MCF 10A (cell line): ENCODE data around the gene ARL8B. TPM values are rescaled to one million over a fixed set of nuclear protein-coding genes. Genes with fewer than 3 reads are reported as not detected.
A peak's percentile ranks its signal among the peaks of the same experiment; 100 is the strongest.

ENCODE experiments used
- BruUV-seq: library from RNA; stranded (reverse); fragments of 400-500 nt; replicated peaks from 2 replicates; lab custom pipeline; 2021; lab: Mats Ljungman, UMichigan
- CTCF ChIA-PET: fragments of 300-600 bp; sonication (Branson Sonifier 250); formaldehyde crosslinking; extraction: SDS; loops from one replicate; lab custom pipeline; 2021; ENCODE audit warnings: antibody characterized with exemption, inconsistent platforms; lab: Yijun Ruan, JAX
- POLR2A ChIA-PET: fragments of 300-600, 350-650 bp; sonication (Branson Sonifier 250); formaldehyde crosslinking; extraction: SDS; loops from one replicate; lab custom pipeline; 2020; ENCODE audit warnings: antibody characterized with exemption, inconsistent platforms; lab: Yijun Ruan, JAX
- DNase-seq: peaks from one replicate; pipeline ENCODE4 v3.0.0-alpha.2; 2018; ENCODE audit not compliant: unreplicated experiment
- H3K27ac Mint-ChIP-seq: one replicate; pipeline ENCODE4 v1.8.0; 2022; ENCODE audit warnings: mild to moderate bottlenecking, low read depth, mixed read lengths; ENCODE audit not compliant: unreplicated experiment
- H3K27me3 Mint-ChIP-seq: one replicate; pipeline ENCODE4 v1.8.0; 2022; ENCODE audit warnings: mixed read lengths; ENCODE audit not compliant: insufficient read depth, unreplicated experiment
- H3K36me3 Mint-ChIP-seq: one replicate; pipeline ENCODE4 v1.8.0; 2022; ENCODE audit warnings: mild to moderate bottlenecking, moderate library complexity, mixed read lengths; ENCODE audit not compliant: insufficient read depth, unreplicated experiment
- H3K4me1 Mint-ChIP-seq: one replicate; pipeline ENCODE4 v1.8.0; 2022; ENCODE audit warnings: mixed read lengths; ENCODE audit not compliant: insufficient read depth, unreplicated experiment
- H3K4me3 Mint-ChIP-seq: one replicate; pipeline ENCODE4 v1.8.0; 2022; ENCODE audit warnings: mild to moderate bottlenecking, moderate library complexity, mixed read lengths; ENCODE audit not compliant: unreplicated experiment
- H3K9me3 Mint-ChIP-seq: one replicate; pipeline ENCODE4 v1.8.0; 2022; ENCODE audit warnings: mixed read lengths; ENCODE audit not compliant: unreplicated experiment
- CTCF ChIP-seq: fragments of 200-600 bp; IDR thresholded peaks from one replicate; pipeline ENCODE4 v1.8.0; 2022; ENCODE audit warnings: antibody characterized with exemption, mild to moderate bottlenecking; ENCODE audit not compliant: unreplicated experiment
- intact Hi-C: fragments of 100-400 bp; cut with micrococcal nuclease; formaldehyde crosslinking; loops from 2 replicates; pipeline ENCODE4 v1.14.1; 2022
- total RNA-seq: library from RNA; stranded (reverse); gene quantifications from 2 replicates; pipeline ENCODE4 v1.2.3, GENCODE V29; 2022

The ARL8B gene
- total RNA-seq, 1 experiment from 2014 or later, result 53.6 TPM

GRCh38 chr3:5186858-5187155, 64.7 kb downstream of the ARL8B start:
- TF ChIP-seq CTCF, result no peak
- peak; percentile 24 for DNase-seq
- Mint-ChIP-seq H3K27ac (peak overlapping the region; percentile 95), H3K4me3 (peak overlapping the region; percentile 70), H3K36me3 (peaks cover 48% of the 10 kb centered on the region), H3K27me3 (no peaks in the 10 kb centered on the region), H3K4me1 (peaks cover 19% of the 10 kb centered on the region), H3K9me3 (no peaks in the 10 kb centered on the region)
- intact Hi-C loops, result loop anchor here (5.0 to 10.0 kb wide), 3 partner anchors 65 to 475 kb away; partner anchors contain the start of gene ARL8B
- POLR2A ChIA-PET, result interaction anchor here (0.7 to 8.4 kb wide), 10 partner anchors 9 to 115 kb away, joined by 3 to 115 read pairs (median 14); partner anchors contain the start of gene ARL8B
- TSS peak; percentile 88 for BruUV-seq
- CTCF ChIA-PET, result interaction anchor here (0.6 to 2.6 kb wide), 5 partner anchors 10 to 521 kb away, joined by 3 to 14 read pairs (median 3); no protein-coding TSS in a partner anchor

GRCh38 chr3:5187156-5187919, 65.2 kb downstream of the ARL8B start, which contains the start of gene EDEM1:
Gene EDEM1, plus strand, starts transcription at chr3:5187707. Its CDS starts 99 bp downstream, at chr3:5187806.
- POLR2A ChIA-PET, result interaction anchor here (0.7 to 8.4 kb wide), 14 partner anchors 9 to 476 kb away, joined by 3 to 115 read pairs (median 8); partner anchors contain the start of gene ARL8B

GRCh38 chr3:5187920-5188418, 65.9 kb downstream of the ARL8B start:
- no TSS peak for BruUV-seq
- CTCF ChIA-PET, result interaction anchor here (2.1 to 2.5 kb wide), 2 partner anchors 10 to 65 kb away, joined by 12 to 13 read pairs; no protein-coding TSS in a partner anchor
- no peak for TF ChIP-seq CTCF
- peak overlapping the region; percentile 70 for H3K4me3 Mint-ChIP-seq
- peak overlapping the region; percentile 95 for H3K27ac Mint-ChIP-seq
- H3K36me3 Mint-ChIP-seq, result peaks cover 40% of the 10 kb centered on the region
- peaks cover 31% of the 10 kb centered on the region for H3K4me1 Mint-ChIP-seq
- intact Hi-C loops, result loop anchor here (2.0 to 10.0 kb wide), 4 partner anchors 51 to 476 kb away; partner anchors contain the start of gene ARL8B
- H3K9me3 Mint-ChIP-seq, result no peaks in the 10 kb centered on the region
- POLR2A ChIA-PET, result interaction anchor here (0.6 to 8.4 kb wide), 11 partner anchors 8 to 770 kb away, joined by 3 to 115 read pairs (median 8); partner anchors contain the start of gene ARL8B
- H3K27me3 Mint-ChIP-seq, result no peaks in the 10 kb centered on the region
- peak; percentile 38 for DNase-seq

More at GRCh38 chr3:5187156-5187919, 65.2 kb downstream of the ARL8B start, which contains the start of gene EDEM1:
- no TSS peak for BruUV-seq
- intact Hi-C loops, result loop anchor here (5.0 to 10.0 kb wide), 3 partner anchors 65 to 475 kb away; partner anchors contain the start of gene ARL8B
- Mint-ChIP-seq H3K9me3 (no peaks in the 10 kb centered on the region), H3K27ac (peak within 1 kb of the TSS; percentile 95), H3K4me1 (peaks cover 24% of the 10 kb centered on the region), H3K36me3 (peaks cover 45% of the 10 kb centered on the region), H3K4me3 (peak within 1 kb of the TSS; percentile 70), H3K27me3 (no peaks in the 10 kb centered on the region)
- TF ChIP-seq CTCF, result no peak
- peak; percentile 95 for DNase-seq
- CTCF ChIA-PET, result interaction anchor here (0.6 to 2.6 kb wide), 6 partner anchors 9 to 522 kb away, joined by 3 to 14 read pairs (median 8); no protein-coding TSS in a partner anchor
